Measurements from ENCODE around the gene RPL32.
"Not testable (repeated sequence)": the region's sequence is repeated elsewhere in the genome, so short reads cannot be mapped to it uniquely, and the experiment has no call there.

RPL32 gene

DNA sequence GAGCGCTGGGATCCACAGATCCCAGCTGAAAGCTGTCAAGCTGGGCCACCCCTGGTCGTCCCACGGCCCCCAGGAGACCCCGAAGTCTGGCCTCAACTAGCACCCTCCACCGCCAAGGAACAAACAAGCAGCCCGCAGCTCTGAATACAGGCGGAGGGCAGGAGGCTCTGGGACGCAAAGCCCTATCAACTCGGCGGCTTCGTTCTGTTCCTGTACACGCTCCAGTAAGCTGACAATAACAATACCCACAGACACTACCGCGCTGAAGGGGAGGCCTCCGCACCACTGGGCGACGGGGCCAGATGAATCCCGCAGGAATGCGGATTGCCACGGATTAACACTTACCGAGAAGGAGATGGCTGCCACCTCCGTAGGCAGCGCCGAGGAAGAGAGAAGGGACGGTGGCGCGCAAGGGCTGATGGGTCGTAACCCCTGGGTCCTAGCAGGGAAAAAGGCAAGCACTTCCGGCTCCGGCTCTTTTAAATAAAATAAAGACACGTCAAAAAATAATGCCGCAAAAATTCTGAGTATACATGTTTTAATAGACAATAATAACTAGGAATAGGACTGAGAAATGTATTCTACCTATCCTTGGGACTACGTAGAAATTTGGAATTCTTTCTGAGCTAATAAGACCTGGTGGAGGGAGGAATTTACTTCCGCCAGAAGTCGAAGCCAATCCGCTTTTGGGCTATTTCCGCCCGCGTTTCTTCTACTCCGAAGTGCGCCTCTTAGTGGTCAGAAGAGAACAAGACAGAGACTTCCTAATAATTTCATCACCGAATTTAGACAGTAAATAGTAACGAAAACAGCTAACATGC is at the start of gene RPL32:
Gene RPL32 (minus strand): TSS at position 417 of the 821 bp plus-strand sequence. CDS start 1,328 bp downstream, outside the sequence.
- in situ Hi-C loops (cut with HindIII; ENCODE audit: low sequenced_read_pairs): no loop called here

DNA sequence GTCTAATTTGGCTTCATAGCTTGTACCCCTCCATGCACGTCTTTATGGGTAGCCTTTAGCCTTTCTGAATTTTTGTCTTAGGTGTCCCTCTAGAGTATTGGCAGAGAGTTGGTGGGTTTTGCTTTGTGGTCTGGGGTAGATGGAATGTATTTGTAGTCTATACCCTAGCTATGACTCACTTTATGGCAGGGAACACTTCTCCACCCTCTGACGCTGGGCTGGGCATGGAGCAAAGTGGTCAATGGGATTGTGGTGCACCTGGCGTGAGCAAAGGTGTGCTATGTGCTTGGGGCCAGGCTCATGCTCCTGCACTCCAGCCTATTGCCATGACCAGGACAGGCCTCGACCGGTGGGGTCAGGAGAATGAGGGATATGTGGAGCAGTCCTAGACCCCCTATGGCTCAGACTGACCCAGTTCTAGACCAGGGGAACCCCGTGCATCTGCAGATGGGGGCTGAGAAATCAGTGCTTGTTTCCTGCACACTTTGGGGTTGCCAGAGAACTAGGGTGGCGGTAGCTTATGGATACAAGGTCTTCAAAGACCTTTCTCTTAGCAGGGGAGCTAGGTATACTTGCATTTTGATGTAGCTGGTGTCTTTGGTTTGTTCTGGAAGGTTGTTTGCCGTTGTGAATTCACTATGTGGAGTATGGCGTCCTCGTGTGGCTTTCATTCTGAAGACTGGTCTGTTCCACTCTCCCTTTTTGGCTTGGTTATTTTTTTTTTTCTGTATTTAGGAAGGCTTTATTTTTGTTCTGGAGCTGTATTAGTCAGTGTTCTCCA is 49.4 kb upstream of the RPL32 start:
- in situ Hi-C loops (cut with HindIII; ENCODE audit: low sequenced_read_pairs): no loop called here

DNA sequence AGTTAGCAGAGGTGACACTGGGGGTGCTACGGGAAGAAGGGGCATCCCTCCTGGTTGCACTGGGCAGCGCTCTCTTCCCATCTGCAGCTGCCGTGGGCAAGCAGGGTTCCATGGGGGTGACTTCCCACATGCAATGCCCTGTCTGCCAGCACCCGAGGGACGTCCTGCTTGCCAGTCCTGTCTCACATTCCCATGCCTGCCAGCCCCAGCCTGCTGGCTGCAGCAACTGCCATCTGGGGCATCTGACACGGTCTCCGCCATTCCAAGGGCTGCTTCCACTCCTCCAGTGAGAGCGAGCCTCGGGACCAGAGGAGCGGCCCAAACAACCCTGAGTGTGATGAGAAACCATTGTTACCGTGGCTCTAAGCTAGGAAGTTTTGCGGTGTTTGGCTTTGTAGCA is 45.4 kb upstream of the RPL32 start:
- in situ Hi-C loops (cut with HindIII; ENCODE audit: low sequenced_read_pairs): no loop called here

DNA sequence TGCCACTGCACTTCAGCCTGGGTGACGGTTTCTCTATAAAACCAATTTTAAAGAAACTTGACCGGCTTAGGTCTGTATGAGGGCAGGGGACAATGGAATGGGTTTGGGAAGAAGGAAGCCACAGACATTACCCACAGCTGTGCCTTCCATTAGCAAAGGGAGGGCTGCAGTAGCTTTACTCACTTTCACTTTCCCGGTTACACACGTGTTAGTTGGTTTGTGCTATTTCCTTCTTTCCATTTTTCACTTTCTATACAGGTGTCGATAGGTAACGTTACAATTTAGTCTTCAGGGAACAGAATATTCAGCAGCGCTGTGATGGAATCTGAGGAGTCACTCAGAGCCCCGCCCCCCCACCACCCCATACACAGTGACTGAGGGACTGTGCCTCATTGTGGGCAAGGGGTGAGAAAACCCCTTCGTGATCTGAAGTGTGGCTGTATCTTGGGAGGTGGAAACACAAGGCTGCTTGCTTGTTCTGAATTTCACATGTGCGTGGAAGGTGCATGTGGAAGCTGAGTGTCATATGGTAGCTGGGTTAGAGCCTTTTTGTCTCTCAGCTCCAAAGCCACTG is 44.8 kb upstream of the RPL32 start:
- in situ Hi-C loops (cut with HindIII; ENCODE audit: low sequenced_read_pairs): no loop called here

DNA sequence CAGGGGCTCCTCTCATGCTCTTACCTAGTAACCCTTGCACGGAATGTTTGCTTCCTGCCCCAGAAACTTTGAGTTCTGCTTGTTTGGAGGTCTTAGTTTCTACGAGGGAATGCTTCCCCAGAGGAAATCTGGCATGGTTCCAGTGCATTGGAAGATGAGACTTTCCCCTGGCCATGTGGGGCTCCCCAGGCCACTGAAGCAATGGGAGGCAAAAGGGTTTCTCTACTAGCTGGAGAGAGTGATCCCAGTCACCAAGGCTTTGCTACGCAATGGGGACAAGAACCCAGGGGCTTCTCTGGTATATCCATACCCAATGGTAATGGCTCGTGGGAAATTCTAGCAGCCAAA is 44.2 kb upstream of the RPL32 start:
- in situ Hi-C loops (cut with HindIII; ENCODE audit: low sequenced_read_pairs): no loop called here

DNA sequence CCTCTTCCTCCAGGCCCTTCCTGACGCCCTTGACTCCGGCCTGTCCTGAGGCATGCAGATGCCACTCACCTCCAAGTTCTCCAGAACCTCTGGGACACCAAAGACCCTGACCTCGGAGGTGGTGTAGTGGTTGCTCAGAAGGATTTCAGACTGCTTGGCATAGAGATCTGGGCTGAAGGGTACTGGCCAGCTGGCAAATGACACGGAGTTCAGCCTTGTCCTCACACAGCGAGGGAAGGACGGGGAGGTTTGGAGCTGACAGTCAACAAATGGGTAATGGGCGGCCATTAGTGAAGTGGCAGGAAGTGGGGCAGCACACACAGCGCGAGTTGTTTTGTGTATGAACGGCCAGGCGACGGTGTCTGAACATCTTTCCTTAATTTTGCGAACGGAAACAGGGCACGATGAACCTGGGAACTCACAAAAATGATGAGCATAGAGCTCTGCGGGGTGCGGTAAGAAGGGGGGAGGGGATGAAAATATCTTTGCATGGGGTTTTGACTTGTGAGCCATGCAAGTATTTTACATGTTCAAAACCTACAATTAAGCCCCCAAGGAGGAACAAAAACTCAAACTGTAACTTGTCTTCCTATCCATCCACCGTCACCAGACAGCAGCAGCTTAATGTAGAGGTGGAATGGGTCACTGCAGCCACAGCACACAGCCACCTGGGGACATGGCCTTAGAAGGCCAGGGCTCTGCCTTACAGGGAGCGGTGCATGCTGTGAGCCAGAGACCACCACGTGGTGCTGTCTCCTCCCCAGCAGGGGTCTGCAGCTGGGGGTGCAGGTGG is 43.6 kb upstream of the RPL32 start:
- in situ Hi-C loops (cut with HindIII; ENCODE audit: low sequenced_read_pairs): no loop called here

DNA sequence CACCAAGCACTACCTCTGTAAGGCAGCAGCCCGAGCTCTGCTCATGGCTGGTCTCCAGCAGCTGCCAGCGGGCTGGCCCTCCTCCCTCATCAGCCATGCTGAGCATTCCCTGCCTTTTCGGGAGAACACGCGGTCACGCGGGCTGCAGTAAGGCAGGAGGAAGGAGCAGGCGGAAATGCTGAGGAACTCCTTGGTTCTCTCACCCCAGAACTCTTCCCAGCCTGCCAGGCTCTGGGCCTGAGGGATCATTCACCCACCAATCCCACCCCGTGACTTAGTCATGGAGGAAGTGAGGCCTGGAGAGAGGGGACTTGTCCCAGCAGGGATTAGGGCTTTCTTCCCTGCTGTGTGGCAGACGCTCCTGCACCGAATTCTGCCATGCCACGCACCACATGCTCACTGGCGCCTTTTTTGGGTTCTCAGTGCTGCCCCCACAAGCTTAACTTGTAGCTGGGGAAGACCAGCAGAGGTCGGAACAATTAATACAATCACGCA is 42.9 kb upstream of the RPL32 start:
- in situ Hi-C loops (cut with HindIII; ENCODE audit: low sequenced_read_pairs): no loop called here

DNA sequence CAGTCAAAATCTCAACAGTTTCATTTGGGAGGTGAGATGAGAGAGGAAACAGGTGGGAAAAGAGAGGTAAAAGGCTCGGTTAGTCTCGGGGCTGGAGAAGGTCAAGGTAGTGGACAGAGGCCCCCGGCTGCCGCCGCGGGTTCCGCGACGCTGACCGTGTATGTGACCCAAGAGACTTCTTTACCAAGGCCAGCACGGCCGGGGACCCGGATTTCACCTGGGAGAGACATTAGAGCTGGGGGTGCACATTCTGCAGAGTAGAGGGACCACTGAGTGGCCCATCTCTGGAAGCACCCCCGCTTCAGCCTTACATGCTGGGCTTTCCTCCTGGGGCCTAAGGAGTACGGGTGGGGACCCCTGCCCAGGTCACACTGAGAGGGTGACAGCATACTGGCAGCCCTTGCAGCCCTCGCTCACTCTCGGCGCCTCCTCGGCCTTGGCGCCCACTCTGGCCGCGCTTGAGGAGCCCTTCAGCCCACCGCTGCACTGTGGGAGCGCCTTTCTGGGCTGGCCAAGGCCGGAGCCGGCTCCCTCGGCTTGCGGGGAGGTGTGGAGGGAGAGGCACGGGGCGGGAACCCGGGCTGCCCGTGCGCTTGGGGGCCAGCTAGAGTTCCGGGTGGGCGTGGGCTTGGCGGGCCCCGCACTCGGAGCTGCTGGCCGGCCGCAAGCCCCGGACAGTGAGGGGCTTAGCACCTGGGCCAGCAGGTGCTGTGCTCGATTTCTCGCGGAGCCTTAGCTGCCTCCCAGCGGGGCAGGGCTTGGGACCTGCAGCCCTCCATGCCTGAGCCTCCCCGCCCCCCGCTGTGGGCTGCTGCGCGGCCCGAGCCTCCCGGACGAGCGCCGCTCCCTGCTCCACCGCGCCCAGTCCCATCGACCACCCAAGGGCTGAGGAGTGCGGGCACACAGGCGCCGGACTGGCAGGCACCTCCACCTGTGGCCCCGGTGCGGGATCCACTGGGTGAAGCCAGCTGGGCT is 41.3 kb upstream of the RPL32 start:
- in situ Hi-C loops (cut with HindIII; ENCODE audit: low sequenced_read_pairs): no loop called here

DNA sequence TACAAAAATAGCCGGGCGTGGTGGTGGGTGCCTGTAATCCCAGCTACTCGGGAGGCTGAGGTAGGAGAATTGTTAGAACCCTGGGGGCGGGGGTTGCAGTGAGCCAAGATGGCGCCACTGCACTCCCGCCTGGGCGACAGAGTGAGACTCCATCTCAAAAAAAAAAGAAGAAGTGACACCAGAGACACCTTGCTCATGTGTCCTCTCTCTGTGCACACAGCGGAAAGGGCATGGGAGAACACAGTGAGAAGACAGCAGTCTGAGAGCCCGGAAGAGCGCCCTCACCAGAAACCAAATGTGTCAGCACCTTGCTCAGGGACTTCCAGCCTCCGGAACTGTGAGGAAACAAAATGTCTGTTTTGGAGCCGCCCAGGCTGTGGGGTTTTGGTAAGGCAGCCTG is 40.5 kb upstream of the RPL32 start:
- in situ Hi-C loops (cut with HindIII; ENCODE audit: low sequenced_read_pairs): not testable (repeated sequence)

DNA sequence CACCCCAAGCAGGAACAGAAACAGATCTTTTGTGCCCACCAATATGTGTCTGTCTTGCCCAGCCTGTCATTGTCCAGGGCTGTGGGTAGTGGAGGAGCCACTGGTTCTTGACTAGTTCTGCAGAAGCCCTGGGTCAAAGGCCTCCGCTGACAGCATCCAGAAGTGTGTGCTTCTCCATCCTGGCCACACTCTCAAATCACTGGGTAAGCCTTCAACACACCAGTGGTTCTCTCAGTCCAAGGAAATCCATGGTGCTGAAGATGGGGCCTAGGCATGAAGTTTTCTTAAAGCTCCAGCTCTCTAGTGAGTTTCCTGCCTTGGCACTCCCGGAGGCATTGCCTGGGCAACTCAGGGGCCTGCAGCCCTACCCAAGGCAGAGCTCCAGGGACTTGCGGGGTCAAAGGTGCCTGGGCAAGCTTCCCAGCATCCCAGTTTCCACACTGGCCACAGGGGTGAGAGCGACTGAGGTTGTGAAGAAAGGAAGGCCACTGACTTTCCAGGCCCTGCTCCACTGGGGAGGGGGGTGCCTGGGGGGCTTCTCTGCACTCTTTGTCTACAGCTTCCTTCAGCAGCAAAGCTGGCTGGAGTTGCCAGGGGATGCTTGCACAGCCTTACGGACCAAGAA is 37.9 kb upstream of the RPL32 start:
- in situ Hi-C loops (cut with HindIII; ENCODE audit: low sequenced_read_pairs): no loop called here

DNA sequence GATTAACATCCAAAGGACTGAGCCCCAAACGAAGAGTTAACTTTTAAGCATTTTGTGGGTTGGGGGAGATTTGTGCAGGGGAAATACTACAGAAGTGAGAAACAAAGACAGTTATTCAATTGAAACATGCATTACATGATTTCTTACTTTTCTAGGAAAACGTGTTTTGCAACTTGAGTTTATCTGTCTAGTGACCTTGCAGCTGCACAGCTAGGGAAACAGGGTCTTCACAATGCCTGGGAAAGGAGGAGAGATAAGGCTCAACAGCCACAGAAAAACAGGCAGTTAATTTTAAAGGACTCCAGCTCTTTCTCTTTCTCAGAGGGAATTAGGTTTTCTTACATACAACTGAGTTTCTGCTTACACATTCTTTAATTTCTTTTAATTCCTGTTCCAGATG is 37.4 kb upstream of the RPL32 start:
- in situ Hi-C loops (cut with HindIII; ENCODE audit: low sequenced_read_pairs): not testable (repeated sequence)

DNA sequence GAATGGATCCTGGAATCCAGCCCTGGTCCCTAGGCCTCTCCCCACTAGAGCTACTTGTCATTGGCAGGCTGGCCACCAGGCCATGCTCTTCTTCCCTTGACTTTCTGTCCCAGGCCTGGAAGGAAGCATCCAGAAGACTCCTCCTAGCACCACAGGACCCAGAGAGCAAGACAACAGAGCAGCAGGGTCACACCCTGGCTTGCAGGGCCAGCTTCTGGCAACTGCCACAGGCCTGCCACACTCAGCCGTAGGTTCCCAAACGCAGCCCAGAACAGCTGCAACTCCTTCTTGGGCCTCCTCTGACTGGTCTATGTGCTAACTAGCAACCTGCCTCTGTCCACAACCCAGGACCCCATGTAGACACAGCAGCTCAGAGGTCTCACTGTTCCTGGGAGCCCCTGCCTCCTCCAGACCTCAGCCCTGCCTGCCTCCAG is 36.8 kb upstream of the RPL32 start:
- in situ Hi-C loops (cut with HindIII; ENCODE audit: low sequenced_read_pairs): no loop called here

DNA sequence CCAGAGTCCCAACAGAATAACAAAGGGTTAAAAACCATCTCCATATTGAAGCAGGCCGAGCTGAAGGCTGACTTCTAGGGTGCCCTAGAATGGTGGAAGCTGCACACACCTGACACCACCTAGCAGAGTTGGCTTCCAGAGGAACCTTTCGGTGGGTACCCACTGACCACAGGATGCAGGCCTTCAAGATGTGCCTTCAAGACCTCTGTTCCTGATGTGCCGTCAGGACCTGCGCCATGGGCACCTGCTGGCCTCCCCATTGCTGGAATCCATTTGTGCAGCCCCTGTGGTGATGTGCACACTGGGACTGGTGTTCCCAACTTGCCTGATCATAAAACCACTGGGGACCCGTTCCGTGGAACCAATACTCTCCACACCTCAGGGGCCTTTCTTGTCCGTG is 35.7 kb upstream of the RPL32 start:
- in situ Hi-C loops (cut with HindIII; ENCODE audit: low sequenced_read_pairs): no loop called here

DNA sequence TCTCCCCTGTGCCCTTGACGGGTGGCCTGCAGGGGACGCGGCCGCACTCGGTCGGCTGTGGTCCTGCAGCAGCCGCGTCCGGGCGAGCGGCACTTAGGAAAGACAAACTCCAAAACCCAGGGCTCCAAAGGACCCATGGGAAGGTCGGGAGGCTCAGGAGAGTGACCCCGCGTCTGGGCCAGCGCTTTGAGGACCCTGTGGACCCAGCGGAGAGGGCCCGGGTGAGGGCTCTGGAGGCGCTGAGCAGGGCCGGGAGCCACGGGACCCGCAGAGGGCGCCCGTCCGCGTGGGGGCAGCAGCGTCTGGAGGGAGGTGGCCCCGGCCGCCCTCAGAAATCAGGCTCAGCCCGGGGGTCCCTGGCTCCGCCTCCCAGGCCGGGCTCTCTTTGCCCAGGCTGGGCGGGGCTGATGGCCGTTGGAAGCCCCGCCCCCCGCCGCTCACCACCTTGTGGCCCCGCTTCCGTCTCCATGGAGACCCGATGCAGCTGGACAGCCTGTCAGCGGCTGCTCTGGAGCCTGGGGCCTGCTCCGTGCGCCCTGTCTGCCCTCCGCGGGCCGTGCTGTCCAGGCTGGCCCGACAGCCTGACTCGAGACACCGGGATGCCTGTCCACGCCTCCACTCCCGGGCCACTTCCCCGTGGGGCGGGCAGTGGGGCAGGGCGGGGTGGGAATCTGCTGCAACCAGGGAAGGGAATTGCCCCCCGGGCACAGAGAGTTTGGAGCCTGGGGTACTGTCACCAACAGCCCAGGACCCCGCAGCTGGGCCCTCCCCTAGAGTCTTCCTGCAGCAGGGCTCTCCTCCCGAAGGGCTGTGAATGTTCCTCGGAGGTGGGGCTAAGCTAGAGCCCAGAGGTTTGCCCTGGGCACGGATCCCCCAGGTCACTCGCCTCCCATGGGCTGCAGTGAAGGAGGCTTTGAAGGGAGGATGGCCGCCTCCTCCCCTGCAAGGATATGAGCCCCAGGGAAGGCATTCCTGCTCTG is 34.8 kb upstream of the RPL32 start:
- in situ Hi-C loops (cut with HindIII; ENCODE audit: low sequenced_read_pairs): no loop called here

DNA sequence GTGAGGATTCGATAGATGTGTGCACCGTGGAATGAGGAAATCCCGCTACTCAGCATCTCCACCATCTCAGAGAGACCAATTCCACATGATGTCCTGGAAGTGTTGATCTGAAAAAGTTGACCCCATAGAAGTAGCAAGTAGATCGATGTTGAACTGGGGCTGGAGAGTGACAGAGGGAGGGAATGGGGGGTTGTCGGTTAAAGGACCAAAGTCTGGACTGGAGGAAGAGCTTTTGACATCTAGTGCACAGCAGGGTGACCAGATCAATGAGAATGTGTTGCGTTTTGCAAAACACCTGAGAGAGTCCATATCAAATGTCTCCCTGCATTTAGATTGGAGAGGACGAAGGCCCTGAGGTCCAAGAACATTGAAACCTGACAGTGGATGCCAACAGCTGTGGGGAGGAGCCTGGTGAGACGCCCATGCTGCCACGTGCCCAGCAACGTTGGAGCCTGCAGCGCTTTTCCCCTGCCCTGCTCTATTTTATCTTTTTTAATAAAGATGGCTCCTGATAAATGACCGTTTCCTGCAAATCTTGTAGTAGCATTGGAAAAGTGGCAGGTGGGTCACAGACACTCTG is 30.1 kb upstream of the RPL32 start:
- in situ Hi-C loops (cut with HindIII; ENCODE audit: low sequenced_read_pairs): no loop called here

DNA sequence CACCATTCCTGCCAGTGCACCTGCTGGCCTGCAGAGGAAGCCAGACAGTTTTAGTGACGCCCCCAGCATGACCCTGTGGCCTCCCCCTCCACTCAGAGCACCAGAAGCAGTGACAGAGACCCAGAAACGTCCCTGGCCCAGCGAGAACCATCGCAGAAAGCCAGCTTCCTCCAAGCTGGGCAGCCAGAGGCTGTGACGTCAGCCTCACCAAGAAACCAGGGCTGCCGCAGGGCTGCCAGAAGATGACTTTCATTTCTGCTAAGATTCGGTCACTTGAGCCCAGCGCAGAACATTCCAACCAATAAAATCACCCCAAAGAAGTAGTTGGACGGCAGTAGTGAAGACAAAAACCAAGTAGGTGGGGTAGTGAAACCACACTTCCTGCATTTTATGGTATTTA is 29.6 kb upstream of the RPL32 start:
- in situ Hi-C loops (cut with HindIII; ENCODE audit: low sequenced_read_pairs): no loop called here

DNA sequence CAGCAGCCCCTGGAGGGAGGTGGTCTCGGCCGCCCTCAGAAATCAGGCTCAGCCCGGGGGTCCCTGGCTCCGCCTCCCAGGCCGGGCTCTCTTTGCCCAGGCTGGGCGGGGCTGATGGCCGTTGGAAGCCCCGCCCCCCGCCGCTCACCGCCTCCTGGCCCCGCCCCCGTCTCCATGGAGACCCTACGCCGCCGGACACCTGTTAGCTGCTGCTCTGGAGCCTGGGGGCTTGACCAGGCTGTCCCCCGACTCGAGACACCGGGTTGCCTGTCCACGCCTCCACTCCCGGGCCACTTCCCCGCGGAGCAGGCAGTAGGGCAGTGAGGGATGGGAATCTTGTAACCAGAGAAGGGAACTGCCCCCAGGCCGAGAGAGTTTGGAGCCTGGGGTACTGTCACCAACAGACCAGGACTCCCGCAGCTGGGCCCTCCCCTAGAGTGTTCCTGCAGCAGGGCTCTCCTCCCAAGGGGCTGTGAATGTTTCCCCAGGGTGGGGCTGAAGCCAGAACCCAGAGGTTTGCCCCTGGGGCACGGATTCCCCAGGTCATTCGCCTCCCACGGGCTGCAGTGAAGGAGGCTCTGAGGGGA is 27.8 kb upstream of the RPL32 start:
- in situ Hi-C loops (cut with HindIII; ENCODE audit: low sequenced_read_pairs): no loop called here
